ENCODE data around the gene ERICH4. TPM values are rescaled to one million over a fixed set of nuclear protein-coding genes. Genes with fewer than 3 reads are reported as not detected.
"Not testable (repeated sequence)": the region's sequence is repeated elsewhere in the genome, so short reads cannot be mapped to it uniquely, and the experiment has no call there.

ERICH4 gene
- total RNA-seq, 1 donor, result not detected

DNA sequence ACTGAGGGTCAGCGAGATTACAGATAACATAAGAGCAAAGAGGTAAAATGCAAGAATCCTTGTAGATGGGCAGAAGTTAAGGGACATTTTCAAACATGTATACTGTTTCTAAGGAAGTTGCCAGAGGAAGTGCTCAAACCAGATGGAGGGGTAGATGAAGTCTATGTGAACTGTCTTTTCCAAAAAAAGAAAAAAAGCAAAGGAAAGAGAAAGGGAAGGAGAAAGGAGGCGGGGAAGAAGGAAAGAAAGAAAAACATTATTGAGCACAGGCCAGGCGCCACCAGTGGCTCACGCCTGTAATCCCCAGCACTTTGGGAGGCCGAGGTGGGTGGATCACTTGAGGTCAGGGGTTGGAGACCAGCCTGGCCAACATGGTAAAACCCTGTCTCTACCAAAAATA lies 8.5 kb upstream of the ERICH4 start:
- Histone ChIP-seq H3K4me1 (ENCODE audit: insufficient read depth, low read length) (peaks cover 5% of the 10 kb centered on the region), H3K27me3 (ENCODE audit: insufficient read depth, low read length) (no peaks in the 10 kb centered on the region), H3K4me2 (ENCODE audit: insufficient read depth, low read length) (no peak overlapping the region), H4K20me1 (ENCODE audit: insufficient read depth, low read length) (peaks cover 7% of the 10 kb centered on the region), H3K4me3 (ENCODE audit: insufficient read depth, low read length) (no peak overlapping the region), H3K9me3 (ENCODE audit: low read depth, low read length) (no peaks in the 10 kb centered on the region), H3K36me3 (ENCODE audit: insufficient read depth, low read length) (peaks cover 20% of the 10 kb centered on the region), H3K27ac (ENCODE audit: low read depth, low read length) (no peak overlapping the region), H3K79me2 (ENCODE audit: insufficient read depth, low read length) (peaks cover 3% of the 10 kb centered on the region), H2AFZ (ENCODE audit: low read length) (no peak overlapping the region)
- TF ChIP-seq, protein P1, sequence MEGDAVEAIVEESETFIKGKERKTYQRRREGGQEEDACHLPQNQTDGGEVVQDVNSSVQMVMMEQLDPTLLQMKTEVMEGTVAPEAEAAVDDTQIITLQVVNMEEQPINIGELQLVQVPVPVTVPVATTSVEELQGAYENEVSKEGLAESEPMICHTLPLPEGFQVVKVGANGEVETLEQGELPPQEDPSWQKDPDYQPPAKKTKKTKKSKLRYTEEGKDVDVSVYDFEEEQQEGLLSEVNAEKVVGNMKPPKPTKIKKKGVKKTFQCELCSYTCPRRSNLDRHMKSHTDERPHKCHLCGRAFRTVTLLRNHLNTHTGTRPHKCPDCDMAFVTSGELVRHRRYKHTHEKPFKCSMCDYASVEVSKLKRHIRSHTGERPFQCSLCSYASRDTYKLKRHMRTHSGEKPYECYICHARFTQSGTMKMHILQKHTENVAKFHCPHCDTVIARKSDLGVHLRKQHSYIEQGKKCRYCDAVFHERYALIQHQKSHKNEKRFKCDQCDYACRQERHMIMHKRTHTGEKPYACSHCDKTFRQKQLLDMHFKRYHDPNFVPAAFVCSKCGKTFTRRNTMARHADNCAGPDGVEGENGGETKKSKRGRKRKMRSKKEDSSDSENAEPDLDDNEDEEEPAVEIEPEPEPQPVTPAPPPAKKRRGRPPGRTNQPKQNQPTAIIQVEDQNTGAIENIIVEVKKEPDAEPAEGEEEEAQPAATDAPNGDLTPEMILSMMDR (IDR thresholded peaks at IDR 0.05; ENCODE audit: extremely low read depth, low read depth, low read length), result no peak
- peak; percentile 19 for DNase-seq (ENCODE audit: insufficient read length, low spot score, missing footprints)

DNA sequence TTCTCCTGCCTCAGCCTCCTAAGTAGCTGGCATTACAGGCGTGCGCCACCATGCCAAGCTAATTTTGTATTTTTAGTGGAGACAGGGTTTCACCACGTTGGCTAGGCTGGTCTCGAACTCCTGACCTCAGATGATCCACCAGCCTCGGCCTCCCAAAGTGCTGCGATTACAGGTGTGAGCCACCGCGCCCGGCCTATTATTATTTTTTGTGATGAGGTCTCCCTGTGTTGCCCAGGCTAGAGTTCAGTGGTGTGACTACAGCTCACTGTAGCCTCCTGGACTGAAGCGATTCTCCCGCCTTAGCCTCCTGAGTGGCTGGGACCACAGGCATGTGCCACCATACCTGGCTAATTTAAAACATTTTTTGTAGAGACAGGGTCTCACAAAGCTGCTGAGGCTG lies 7.6 kb upstream of the ERICH4 start:
- peaks cover 20% of the 10 kb centered on the region for H3K36me3 ChIP-seq (ENCODE audit: insufficient read depth, low read length)
- H4K20me1 ChIP-seq (ENCODE audit: insufficient read depth, low read length); H3K27me3 ChIP-seq (ENCODE audit: insufficient read depth, low read length); H3K4me3 ChIP-seq (ENCODE audit: insufficient read depth, low read length); H3K4me1 ChIP-seq (ENCODE audit: insufficient read depth, low read length); H3K4me2 ChIP-seq (ENCODE audit: insufficient read depth, low read length); H3K9me3 ChIP-seq (ENCODE audit: low read depth, low read length); DNase-seq (ENCODE audit: insufficient read length, low spot score, missing footprints); H3K79me2 ChIP-seq (ENCODE audit: insufficient read depth, low read length); H3K27ac ChIP-seq (ENCODE audit: low read depth, low read length); H2AFZ ChIP-seq (ENCODE audit: low read length): not testable (repeated sequence)

DNA sequence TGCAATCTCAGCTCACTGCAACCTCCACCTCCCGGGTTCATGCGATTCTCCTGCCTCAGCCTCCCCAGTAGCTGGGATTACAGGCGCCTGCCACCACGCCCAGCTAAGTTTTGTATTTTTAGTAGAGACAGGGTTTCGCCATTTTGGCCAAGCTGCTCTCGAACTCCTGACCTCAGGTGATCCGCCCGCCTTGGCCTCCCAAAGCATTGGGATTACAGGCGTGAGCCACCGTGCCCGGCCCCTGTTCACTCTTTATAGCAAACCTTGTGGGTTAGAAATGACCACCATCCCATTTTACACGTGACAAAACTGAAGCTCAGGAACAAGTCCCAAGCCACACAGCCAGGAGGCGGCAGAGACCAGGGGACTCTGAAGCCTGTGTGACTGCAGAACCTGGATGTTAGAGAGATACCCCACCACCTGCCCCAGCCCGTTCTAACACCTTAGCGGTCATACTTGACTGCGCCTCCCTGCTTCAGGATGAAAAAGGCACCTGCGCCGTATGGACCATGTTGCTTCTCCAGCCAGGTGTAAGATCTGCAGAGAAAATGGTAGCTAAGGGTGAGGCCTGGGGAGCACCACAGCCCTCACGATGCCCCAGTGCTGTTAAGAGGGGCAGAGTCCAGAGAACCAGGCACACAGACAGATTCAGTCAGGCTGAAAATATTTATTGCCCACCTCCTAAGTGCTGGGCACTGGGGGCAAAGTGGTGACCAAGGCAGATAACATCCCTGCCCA lies 6.9 kb upstream of the ERICH4 start:
- Histone ChIP-seq H3K27ac (ENCODE audit: low read depth, low read length) (no peak overlapping the region), H4K20me1 (ENCODE audit: insufficient read depth, low read length) (peaks cover 4% of the 10 kb centered on the region), H3K9me3 (ENCODE audit: low read depth, low read length) (no peaks in the 10 kb centered on the region), H3K4me3 (ENCODE audit: insufficient read depth, low read length) (no peak overlapping the region), H3K4me2 (ENCODE audit: insufficient read depth, low read length) (no peak overlapping the region), H3K27me3 (ENCODE audit: insufficient read depth, low read length) (no peaks in the 10 kb centered on the region), H3K36me3 (ENCODE audit: insufficient read depth, low read length) (peaks cover 20% of the 10 kb centered on the region), H2AFZ (ENCODE audit: low read length) (no peak overlapping the region), H3K4me1 (ENCODE audit: insufficient read depth, low read length) (peaks cover 5% of the 10 kb centered on the region), H3K79me2 (ENCODE audit: insufficient read depth, low read length) (peaks cover 3% of the 10 kb centered on the region)
- DNase-seq (ENCODE audit: insufficient read length, low spot score, missing footprints), result no peak
- TF ChIP-seq, protein P1 (IDR thresholded peaks at IDR 0.05; ENCODE audit: extremely low read depth, low read depth, low read length), result no peak

DNA sequence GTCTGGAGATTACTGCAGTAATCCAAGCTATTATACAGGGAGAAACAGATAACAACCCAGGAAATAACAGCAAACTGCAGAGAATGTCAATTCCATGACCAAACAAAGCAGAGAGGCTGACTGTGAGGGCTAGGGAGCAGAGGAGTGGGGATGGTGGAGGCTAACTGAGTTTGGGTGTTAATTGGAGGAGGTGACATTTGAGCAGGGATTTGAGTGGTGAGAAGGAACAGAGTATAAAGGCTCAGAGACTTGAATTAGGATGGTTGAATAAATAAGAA lies 6.3 kb upstream of the ERICH4 start:
- H4K20me1 ChIP-seq (ENCODE audit: insufficient read depth, low read length), result peaks cover 1% of the 10 kb centered on the region
- peaks cover 5% of the 10 kb centered on the region for H3K4me1 ChIP-seq (ENCODE audit: insufficient read depth, low read length)
- no peaks in the 10 kb centered on the region for H3K27me3 ChIP-seq (ENCODE audit: insufficient read depth, low read length)
- H2AFZ ChIP-seq (ENCODE audit: low read length), result no peak overlapping the region
- peaks cover 3% of the 10 kb centered on the region for H3K79me2 ChIP-seq (ENCODE audit: insufficient read depth, low read length)
- no peak overlapping the region for H3K4me2 ChIP-seq (ENCODE audit: insufficient read depth, low read length)
- H3K9me3 ChIP-seq (ENCODE audit: low read depth, low read length), result no peaks in the 10 kb centered on the region
- H3K27ac ChIP-seq (ENCODE audit: low read depth, low read length), result no peak overlapping the region
- TF ChIP-seq, protein P1 (IDR thresholded peaks at IDR 0.05; ENCODE audit: extremely low read depth, low read depth, low read length), result no peak
- DNase-seq (ENCODE audit: insufficient read length, low spot score, missing footprints), result peak; percentile 54
- no peak overlapping the region for H3K4me3 ChIP-seq (ENCODE audit: insufficient read depth, low read length)
- peaks cover 20% of the 10 kb centered on the region for H3K36me3 ChIP-seq (ENCODE audit: insufficient read depth, low read length)

Data from osteoblast (primary cell).